Measurements from ENCODE around the gene MRPL42. TPM values are rescaled to one million over a fixed set of nuclear protein-coding genes. Genes with fewer than 3 reads are reported as not detected.

The MRPL42 gene
- total RNA-seq, 2 donors from 2014 or later: 33.9 to 57.8 TPM

DNA sequence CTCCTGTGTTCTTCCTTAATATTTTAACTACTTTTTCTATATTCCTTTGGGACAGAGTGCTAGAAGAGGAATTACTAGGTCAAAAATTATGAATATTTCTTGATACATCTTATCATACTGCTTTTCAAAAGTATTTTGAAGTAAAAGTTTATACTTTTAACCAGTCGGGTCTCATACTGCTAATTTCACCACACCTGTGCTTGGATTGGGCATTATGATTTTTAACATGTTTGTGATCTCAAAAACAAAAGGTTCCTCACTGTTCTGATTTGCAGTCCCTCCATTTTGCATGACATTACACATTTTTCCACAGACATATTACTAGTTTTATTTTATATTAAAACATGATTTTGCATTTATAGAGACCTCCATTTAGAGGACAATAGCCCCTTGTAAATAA, 32.9 kb downstream of the MRPL42 start:
- Histone ChIP-seq H3K27ac (no peak overlapping the region), H3K36me3 (peaks cover 4% of the 10 kb centered on the region), H3K9me3 (no peaks in the 10 kb centered on the region), H3K4me3 (no peak overlapping the region), H3K27me3 (no peaks in the 10 kb centered on the region), H3K4me1 (peaks cover 0 to 3% of the 10 kb centered on the region in 2 donors)
- DNase-seq (ENCODE audit: low spot score): no peak
- TF ChIP-seq, protein P1, sequence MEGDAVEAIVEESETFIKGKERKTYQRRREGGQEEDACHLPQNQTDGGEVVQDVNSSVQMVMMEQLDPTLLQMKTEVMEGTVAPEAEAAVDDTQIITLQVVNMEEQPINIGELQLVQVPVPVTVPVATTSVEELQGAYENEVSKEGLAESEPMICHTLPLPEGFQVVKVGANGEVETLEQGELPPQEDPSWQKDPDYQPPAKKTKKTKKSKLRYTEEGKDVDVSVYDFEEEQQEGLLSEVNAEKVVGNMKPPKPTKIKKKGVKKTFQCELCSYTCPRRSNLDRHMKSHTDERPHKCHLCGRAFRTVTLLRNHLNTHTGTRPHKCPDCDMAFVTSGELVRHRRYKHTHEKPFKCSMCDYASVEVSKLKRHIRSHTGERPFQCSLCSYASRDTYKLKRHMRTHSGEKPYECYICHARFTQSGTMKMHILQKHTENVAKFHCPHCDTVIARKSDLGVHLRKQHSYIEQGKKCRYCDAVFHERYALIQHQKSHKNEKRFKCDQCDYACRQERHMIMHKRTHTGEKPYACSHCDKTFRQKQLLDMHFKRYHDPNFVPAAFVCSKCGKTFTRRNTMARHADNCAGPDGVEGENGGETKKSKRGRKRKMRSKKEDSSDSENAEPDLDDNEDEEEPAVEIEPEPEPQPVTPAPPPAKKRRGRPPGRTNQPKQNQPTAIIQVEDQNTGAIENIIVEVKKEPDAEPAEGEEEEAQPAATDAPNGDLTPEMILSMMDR (IDR thresholded peaks at IDR 0.05): no peak

DNA sequence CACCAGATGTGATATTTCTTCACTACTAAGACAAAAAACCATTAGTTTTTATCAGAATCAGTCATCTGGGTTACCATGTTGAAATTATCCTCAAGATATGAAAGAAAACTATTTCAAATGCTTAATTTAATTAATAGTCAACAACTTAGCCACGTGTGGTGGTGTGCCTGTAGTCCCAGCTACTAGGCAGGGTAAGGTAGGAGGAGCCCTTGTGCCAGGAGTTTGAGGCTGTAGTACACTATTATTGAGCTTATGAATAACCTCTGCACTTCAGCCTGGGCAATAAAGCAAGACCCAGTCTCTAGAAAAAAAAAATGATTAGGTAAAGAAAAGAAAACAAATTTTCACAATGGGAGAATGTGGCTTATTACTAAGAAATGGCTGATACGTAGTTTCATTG, 33.4 kb downstream of the MRPL42 start:
- TF ChIP-seq, protein P1 (IDR thresholded peaks at IDR 0.05): no peak
- Histone ChIP-seq H3K4me1 (peaks cover 0 to 3% of the 10 kb centered on the region in 2 donors), H3K4me3 (no peak overlapping the region), H3K27me3 (no peaks in the 10 kb centered on the region), H3K27ac (no peak overlapping the region), H3K9me3 (no peaks in the 10 kb centered on the region), H3K36me3 (peaks cover 4% of the 10 kb centered on the region)
- no peak for DNase-seq (ENCODE audit: low spot score)

DNA sequence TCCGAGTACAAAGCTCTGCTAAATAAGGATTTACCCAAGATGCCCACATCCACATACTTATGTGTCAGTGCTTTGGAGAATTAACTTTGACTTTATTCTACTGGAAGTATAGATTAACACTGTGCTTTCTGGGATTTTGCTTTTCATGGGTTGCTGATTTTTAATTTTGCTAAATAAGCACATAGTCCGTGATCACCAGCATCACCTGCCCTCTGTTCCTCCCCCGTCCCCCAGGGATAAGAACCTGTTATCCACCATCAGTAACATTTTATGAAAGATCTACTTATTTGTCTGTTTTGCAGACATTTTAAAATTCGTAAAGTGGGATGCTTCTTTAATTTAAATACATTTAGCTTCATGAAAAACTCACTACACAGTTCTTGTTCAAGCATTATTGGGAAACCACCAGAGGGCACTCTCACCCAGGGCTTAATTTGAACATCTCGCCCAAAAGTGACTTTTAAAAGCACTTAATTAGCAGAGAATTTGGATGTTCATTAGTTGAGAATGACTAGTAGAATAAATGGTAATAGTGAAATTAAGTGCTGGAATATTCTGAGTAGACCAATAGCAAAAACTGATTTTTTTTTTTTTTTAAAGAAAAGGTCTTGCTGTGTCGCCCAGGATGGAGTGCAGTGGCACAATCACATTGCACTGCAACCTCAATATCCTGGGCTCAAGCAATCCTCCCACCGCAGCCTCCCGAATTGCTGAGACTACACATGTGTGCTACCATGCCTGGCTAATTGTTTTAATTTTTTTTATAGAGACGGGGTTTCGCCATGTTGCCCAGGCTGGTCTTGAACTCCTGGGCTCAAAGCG, 35.7 kb downstream of the MRPL42 start:
- H3K4me1 ChIP-seq: peaks cover 0 to 3% of the 10 kb centered on the region in 2 donors
- TF ChIP-seq, protein P1 (IDR thresholded peaks at IDR 0.05): peak; percentile 63 to 84
- no peaks in the 10 kb centered on the region for H3K27me3 ChIP-seq
- H3K36me3 ChIP-seq: peaks cover 4% of the 10 kb centered on the region
- H3K9me3 ChIP-seq: no peaks in the 10 kb centered on the region
- H3K4me3 ChIP-seq: no peak overlapping the region
- H3K27ac ChIP-seq: no peak overlapping the region
- DNase-seq (ENCODE audit: low spot score): no peak

DNA sequence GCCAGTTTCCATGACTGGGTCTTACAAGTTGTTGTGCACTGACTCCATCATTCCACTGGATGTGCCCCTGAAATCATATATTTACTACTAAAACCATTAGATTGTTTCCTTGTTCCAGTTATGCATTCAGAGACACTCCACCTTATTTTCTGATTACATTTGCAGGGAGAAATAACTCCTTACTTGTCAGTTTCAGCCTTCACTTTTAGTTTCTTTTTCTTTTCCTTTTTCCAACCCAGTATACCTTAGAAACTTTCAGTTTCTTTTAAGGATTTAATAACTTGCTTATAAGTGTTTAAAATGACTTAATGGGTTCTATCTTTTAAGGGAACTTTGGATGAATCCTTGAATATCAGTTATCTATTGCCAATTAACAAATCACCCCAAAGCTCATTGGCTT, 39.9 kb downstream of the MRPL42 start:
- Histone ChIP-seq H3K27ac (no peak overlapping the region), H3K4me1 (no peaks in the 10 kb centered on the region), H3K36me3 (peaks cover 4% of the 10 kb centered on the region), H3K9me3 (no peaks in the 10 kb centered on the region), H3K4me3 (no peak overlapping the region), H3K27me3 (no peaks in the 10 kb centered on the region)
- DNase-seq (ENCODE audit: low spot score): no peak
- TF ChIP-seq, protein P1 (IDR thresholded peaks at IDR 0.05): no peak

DNA sequence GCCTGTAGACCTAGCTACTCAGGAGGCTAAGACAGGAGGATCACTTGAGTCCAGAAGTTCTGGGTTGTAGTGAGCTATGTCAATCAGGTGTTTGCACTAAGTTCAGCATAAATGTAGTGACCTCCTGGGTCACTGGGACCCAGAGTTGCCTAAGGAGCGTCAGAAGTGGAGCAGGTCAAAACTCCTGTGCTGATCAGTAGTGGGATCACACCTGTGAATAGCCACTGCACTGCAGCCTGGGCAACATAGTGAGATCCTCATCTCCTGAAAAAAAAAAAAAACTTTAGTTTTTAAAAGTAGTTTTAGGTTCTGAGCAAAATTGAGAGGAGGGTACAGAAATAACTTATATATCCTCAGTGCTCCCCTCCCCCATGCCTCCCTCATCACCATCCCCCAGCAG, 42.2 kb downstream of the MRPL42 start:
- H3K9me3 ChIP-seq: no peaks in the 10 kb centered on the region
- no peaks in the 10 kb centered on the region for H3K4me1 ChIP-seq
- TF ChIP-seq, protein P1 (IDR thresholded peaks at IDR 0.05): no peak
- H3K4me3 ChIP-seq: no peak overlapping the region
- no peak overlapping the region for H3K27ac ChIP-seq
- peaks cover 2% of the 10 kb centered on the region for H3K36me3 ChIP-seq
- no peaks in the 10 kb centered on the region for H3K27me3 ChIP-seq
- no peak for DNase-seq (ENCODE audit: low spot score)

DNA sequence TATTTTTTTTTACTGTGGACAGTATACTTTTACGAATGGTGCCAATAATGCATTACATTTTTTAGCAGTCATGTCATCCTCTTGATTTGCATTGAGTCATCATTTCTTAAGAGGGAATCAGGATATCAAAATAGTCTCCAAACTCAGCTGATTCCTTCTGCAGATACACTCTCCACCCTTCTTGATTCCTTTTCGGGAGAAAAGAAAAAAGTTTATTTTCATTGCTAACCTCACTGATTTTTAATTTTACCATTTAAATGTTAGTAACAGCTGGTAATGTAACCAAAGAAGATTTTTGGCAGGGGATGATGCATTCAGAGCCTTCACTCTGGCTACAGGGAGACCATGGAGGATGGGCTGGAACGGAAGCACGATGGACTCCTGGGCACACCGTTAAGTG, 47.5 kb downstream of the MRPL42 start:
- Histone ChIP-seq H3K27me3 (no peaks in the 10 kb centered on the region), H3K36me3 (no peaks in the 10 kb centered on the region), H3K27ac (no peak overlapping the region), H3K4me3 (no peak overlapping the region), H3K9me3 (no peaks in the 10 kb centered on the region), H3K4me1 (no peaks in the 10 kb centered on the region)
- DNase-seq (ENCODE audit: low spot score): no peak
- TF ChIP-seq, protein P1 (IDR thresholded peaks at IDR 0.05): no peak
